Neural crest cell (in vitro differentiated cells): ENCODE data around the gene RASGRF2. TPM values are rescaled to one million over a fixed set of nuclear protein-coding genes. Genes with fewer than 3 reads are reported as not detected.

Source experiments
- DNase-seq: peaks from one replicate; pipeline ENCODE4 v3.0.0; 2021; ENCODE audit warnings: low read depth, mixed read lengths, low spot score
- H3K27ac Mint-ChIP-seq: one replicate; pipeline ENCODE4 v1.8.0; 2021; ENCODE audit warnings: mild to moderate bottlenecking, mixed read lengths; ENCODE audit not compliant: unreplicated experiment
- H3K27me3 Mint-ChIP-seq: 2 replicates; pipeline ENCODE4 v1.8.0; 2021; ENCODE audit warnings: low read depth, mild to moderate bottlenecking, mixed read lengths
- H3K36me3 Mint-ChIP-seq: 2 replicates; pipeline ENCODE4 v1.8.0; 2021; ENCODE audit warnings: low read depth, mild to moderate bottlenecking, mixed read lengths
- H3K4me1 Mint-ChIP-seq: 2 replicates; pipeline ENCODE4 v1.8.0; 2021; ENCODE audit warnings: mixed read lengths
- H3K4me3 Mint-ChIP-seq: one replicate; pipeline ENCODE4 v1.8.0; 2021; ENCODE audit warnings: mild to moderate bottlenecking, mixed read lengths
- H3K9me3 Mint-ChIP-seq: 2 replicates; pipeline ENCODE4 v1.8.0; 2021; ENCODE audit warnings: mixed read lengths
- total RNA-seq: library from RNA; stranded (reverse); gene quantifications from 2 replicates; pipeline ENCODE4 v1.2.1, GENCODE V29; 2021
- TF ChIP-seq, protein P1 (sequence below): fragments of 200-600 bp; sonication (generic); conservative IDR thresholded peaks from 2 replicates; pipeline ENCODE4 v1.5.0; 2021; ENCODE audit warnings: antibody characterized with exemption, mild to moderate bottlenecking

Gene RASGRF2
- total RNA-seq, 1 donor from 2014 or later: 0.19 TPM

DNA sequence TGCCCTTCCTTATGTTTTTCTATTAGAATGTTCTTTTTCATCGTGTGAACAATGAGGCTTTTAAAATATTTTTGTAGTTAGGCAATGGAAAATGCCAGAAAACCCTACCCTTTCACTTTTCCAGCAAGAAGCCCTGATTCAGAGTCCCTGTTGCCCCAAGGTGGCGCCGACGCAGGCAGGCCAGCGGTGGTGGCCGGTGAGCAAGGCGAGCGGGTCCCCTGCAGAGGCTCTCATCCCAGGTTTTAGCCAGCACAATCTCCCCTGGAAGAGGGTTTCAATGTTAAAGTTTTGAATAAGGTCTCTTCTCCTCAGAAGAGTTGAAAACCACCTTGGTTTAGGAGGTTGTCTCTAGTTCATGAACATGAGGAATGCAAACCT is 232.2 kb downstream of the RASGRF2 start:
- H3K36me3 Mint-ChIP-seq: no peaks in the 10 kb centered on the region
- H3K27me3 Mint-ChIP-seq: no peaks in the 10 kb centered on the region
- no peak for DNase-seq
- no peak overlapping the region for H3K4me3 Mint-ChIP-seq
- peaks cover 63% of the 10 kb centered on the region for H3K4me1 Mint-ChIP-seq
- peaks cover 3% of the 10 kb centered on the region for H3K9me3 Mint-ChIP-seq
- no peak overlapping the region for H3K27ac Mint-ChIP-seq
- TF ChIP-seq, protein P1, sequence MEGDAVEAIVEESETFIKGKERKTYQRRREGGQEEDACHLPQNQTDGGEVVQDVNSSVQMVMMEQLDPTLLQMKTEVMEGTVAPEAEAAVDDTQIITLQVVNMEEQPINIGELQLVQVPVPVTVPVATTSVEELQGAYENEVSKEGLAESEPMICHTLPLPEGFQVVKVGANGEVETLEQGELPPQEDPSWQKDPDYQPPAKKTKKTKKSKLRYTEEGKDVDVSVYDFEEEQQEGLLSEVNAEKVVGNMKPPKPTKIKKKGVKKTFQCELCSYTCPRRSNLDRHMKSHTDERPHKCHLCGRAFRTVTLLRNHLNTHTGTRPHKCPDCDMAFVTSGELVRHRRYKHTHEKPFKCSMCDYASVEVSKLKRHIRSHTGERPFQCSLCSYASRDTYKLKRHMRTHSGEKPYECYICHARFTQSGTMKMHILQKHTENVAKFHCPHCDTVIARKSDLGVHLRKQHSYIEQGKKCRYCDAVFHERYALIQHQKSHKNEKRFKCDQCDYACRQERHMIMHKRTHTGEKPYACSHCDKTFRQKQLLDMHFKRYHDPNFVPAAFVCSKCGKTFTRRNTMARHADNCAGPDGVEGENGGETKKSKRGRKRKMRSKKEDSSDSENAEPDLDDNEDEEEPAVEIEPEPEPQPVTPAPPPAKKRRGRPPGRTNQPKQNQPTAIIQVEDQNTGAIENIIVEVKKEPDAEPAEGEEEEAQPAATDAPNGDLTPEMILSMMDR: no peak

DNA sequence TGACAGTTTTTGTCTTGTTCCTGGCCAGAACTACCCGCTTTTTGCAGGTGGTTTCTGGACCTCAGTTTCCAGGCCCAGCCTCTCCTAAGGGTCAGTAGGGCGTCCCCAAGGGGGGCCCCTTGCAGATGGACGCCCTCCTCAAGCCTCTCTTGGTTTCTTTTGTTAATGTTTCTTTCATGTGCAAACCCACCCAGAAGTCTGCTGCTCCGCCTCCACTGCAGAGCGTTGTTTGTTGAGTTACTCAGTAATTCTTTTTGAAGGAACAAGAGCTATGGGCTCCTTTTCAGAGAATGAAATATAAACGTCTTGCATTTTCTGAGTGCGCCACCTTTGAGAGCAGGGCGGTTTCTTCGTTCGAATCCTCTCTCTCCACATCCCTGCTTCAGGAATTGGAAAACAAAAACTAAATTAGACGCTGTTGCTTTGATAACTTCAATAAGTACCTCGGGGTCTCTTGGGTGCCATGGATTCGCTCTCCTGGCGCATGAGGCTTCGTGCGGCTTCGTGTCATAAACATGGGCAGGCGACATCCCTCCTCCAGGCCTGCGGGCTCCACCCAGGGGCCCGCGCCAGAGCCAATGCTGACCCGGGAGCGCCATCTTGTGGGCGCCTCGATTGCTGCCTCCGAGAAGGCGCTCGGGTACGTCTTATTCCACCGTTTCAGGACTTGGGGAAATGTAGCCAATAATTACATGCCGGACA is 234.6 kb downstream of the RASGRF2 start:
- DNase-seq: peak; percentile 90
- peak overlapping the region; percentile 41 for H3K27ac Mint-ChIP-seq
- no peaks in the 10 kb centered on the region for H3K36me3 Mint-ChIP-seq
- H3K27me3 Mint-ChIP-seq: no peaks in the 10 kb centered on the region
- TF ChIP-seq, protein P1: peak; percentile 96
- peaks cover 3% of the 10 kb centered on the region for H3K9me3 Mint-ChIP-seq
- H3K4me3 Mint-ChIP-seq: peak overlapping the region; percentile 36
- peaks cover 45% of the 10 kb centered on the region for H3K4me1 Mint-ChIP-seq

DNA sequence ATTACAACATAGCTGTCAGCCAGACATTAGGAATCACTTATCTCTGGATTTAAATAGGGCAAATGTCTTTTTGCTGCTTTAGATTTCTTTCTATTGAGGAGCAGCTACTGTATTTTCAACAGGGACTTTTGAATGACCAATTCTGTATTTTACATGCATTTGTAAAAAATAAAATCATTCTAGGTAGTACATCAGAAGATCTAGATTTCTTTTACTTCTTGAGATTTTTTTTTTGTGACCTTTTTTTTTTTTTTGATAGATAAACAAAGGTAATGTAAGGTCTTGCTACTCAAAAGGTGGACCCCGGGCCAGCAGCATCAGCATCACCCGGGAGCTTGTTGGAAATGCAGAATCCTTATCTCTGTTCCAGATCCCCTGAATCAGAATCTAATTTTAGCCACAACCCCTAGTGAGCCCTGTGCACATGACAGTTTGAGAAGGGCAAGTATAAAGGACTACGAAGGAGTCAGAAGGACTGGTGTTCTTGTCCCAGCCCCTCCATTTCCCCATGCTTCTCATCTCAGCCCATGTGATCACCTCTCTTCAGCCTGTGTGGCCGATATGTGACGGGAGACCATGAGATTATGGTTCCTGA is 235.3 kb downstream of the RASGRF2 start:
- TF ChIP-seq, protein P1: peak; percentile 28
- Mint-ChIP-seq H3K36me3 (no peaks in the 10 kb centered on the region), H3K4me1 (peaks cover 39% of the 10 kb centered on the region), H3K9me3 (peaks cover 3% of the 10 kb centered on the region), H3K27ac (no peak overlapping the region), H3K27me3 (no peaks in the 10 kb centered on the region), H3K4me3 (peak overlapping the region; percentile 36)
- no peak for DNase-seq

- no peaks in the 10 kb centered on the region for H3K4me1 Mint-ChIP-seq
- no peaks in the 10 kb centered on the region for H3K27me3 Mint-ChIP-seq
- H3K4me3 Mint-ChIP-seq: no peak overlapping the region
- TF ChIP-seq, protein P1: no peak
- no peaks in the 10 kb centered on the region for H3K9me3 Mint-ChIP-seq
- no peak for DNase-seq
- no peak overlapping the region for H3K27ac Mint-ChIP-seq
- H3K36me3 Mint-ChIP-seq: no peaks in the 10 kb centered on the region
Measured at GRCh38 chr5:81202655-81203054, 242.5 kb downstream of the RASGRF2 start.

DNA sequence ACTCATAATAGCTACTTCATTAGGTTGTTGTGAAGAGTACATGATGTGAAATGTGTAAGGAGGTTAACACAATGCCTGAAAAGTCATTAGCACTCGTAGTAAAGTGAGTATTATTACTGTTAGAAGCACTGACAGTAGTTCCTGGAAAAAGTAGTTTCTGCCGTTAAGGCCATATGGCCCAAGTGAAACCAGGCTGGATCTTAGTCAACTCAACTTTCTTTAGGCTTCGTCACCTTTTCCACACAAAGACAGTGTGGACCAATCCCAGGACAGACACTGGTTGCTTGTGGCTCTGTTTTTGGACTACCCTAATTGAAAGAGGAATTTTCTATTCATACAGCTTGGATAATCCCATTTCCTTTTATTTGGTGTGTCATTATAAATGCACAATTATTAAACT is 243.6 kb downstream of the RASGRF2 start:
- H3K36me3 Mint-ChIP-seq: no peaks in the 10 kb centered on the region
- TF ChIP-seq, protein P1: no peak
- no peaks in the 10 kb centered on the region for H3K27me3 Mint-ChIP-seq
- H3K4me1 Mint-ChIP-seq: no peaks in the 10 kb centered on the region
- H3K4me3 Mint-ChIP-seq: no peak overlapping the region
- no peak for DNase-seq
- H3K27ac Mint-ChIP-seq: no peak overlapping the region
- no peaks in the 10 kb centered on the region for H3K9me3 Mint-ChIP-seq
